ENCODE measurements around the gene DLX3. TPM values are rescaled to one million over a fixed set of nuclear protein-coding genes. Genes with fewer than 3 reads are reported as not detected.

Gene DLX3
- total RNA-seq, 1 donor from 2014 or later: not detected

GRCh38 chr17:49971848-49972485 lies 23.1 kb downstream of the DLX3 start:
- Histone ChIP-seq H3K4me3 (ENCODE audit: low read depth, low read length) (peak overlapping the region; percentile 14), H3K36me3 (ENCODE audit: control insufficient read depth, insufficient read depth, low read length) (no peaks in the 10 kb centered on the region), H3K27me3 (ENCODE audit: control insufficient read depth, insufficient read depth, low read length) (peaks cover 49% of the 10 kb centered on the region)
- FAIRE-seq (no peak), DNase-seq (ENCODE audit: low read depth) (no peak)
- no peak for TF ChIP-seq CTCF (IDR thresholded peaks at IDR 0.05; ENCODE audit: insufficient read depth, low read length, severe bottlenecking)

- Histone ChIP-seq H3K4me3 (ENCODE audit: low read depth, low read length) (peak overlapping the region; percentile 14), H3K36me3 (ENCODE audit: control insufficient read depth, insufficient read depth, low read length) (no peaks in the 10 kb centered on the region), H3K27me3 (ENCODE audit: control insufficient read depth, insufficient read depth, low read length) (peaks cover 55% of the 10 kb centered on the region)
- FAIRE-seq: no peak
- DNase-seq (ENCODE audit: low read depth): no peak
- no peak for TF ChIP-seq CTCF (IDR thresholded peaks at IDR 0.05; ENCODE audit: insufficient read depth, low read length, severe bottlenecking)
These were observed 23.7 kb downstream of the DLX3 start for GRCh38 chr17:49971199-49971847.

- Histone ChIP-seq H3K4me3 (ENCODE audit: low read depth, low read length) (no peak overlapping the region), H3K27me3 (ENCODE audit: control insufficient read depth, insufficient read depth, low read length) (peaks cover 63% of the 10 kb centered on the region), H3K36me3 (ENCODE audit: control insufficient read depth, insufficient read depth, low read length) (no peaks in the 10 kb centered on the region)
- no peak for DNase-seq (ENCODE audit: low read depth)
- TF ChIP-seq CTCF (IDR thresholded peaks at IDR 0.05; ENCODE audit: insufficient read depth, low read length, severe bottlenecking): no peak
- no peak for FAIRE-seq
These were observed 24.5 kb downstream of the DLX3 start for GRCh38 chr17:49970498-49970897.

GRCh38 chr17:49969795-49970389 lies 25.1 kb downstream of the DLX3 start:
- no peak for TF ChIP-seq CTCF (IDR thresholded peaks at IDR 0.05; ENCODE audit: insufficient read depth, low read length, severe bottlenecking)
- FAIRE-seq: no peak
- no peak for DNase-seq (ENCODE audit: low read depth)
- Histone ChIP-seq H3K4me3 (ENCODE audit: low read depth, low read length) (no peak overlapping the region), H3K36me3 (ENCODE audit: control insufficient read depth, insufficient read depth, low read length) (no peaks in the 10 kb centered on the region), H3K27me3 (ENCODE audit: control insufficient read depth, insufficient read depth, low read length) (peaks cover 69% of the 10 kb centered on the region)

GRCh38 chr17:49969134-49969759 lies 25.8 kb downstream of the DLX3 start, which contains the start of gene DLX4:
DLX4 (plus strand) TSS chr17:49969190; CDS start chr17:49969469, 279 bp downstream.
- H3K36me3 ChIP-seq (ENCODE audit: control insufficient read depth, insufficient read depth, low read length): no peaks in the 10 kb centered on the region
- H3K4me3 ChIP-seq (ENCODE audit: low read depth, low read length): peak within 1 kb of the TSS; percentile 43
- FAIRE-seq (no peak), DNase-seq (ENCODE audit: low read depth) (no peak)
- H3K27me3 ChIP-seq (ENCODE audit: control insufficient read depth, insufficient read depth, low read length): peaks cover 75% of the 10 kb centered on the region
- no peak for TF ChIP-seq CTCF (IDR thresholded peaks at IDR 0.05; ENCODE audit: insufficient read depth, low read length, severe bottlenecking)
